Fibroblast of villous mesenchyme (primary cell): Measurements from ENCODE around the gene PTPRN2. TPM values are rescaled to one million over a fixed set of nuclear protein-coding genes. Genes with fewer than 3 reads are reported as not detected.
"Not testable (repeated sequence)": the region's sequence is repeated elsewhere in the genome, so short reads cannot be mapped to it uniquely, and the experiment has no call there.

Source experiments
- DNase-seq: peaks from one replicate; pipeline ENCODE4 v3.0.0-alpha.2; 2010; ENCODE audit warnings: low read depth
- H3K4me3 ChIP-seq: 2 replicates; pipeline ENCODE4 v1.5.1; 2011; ENCODE audit warnings: low read depth, mild to moderate bottlenecking, low read length
- CTCF ChIP-seq: IDR thresholded peaks from 2 replicates; pipeline ENCODE4 v1.5.1; 2012; ENCODE audit warnings: low read depth, mild to moderate bottlenecking, low read length; ENCODE audit not compliant: insufficient read depth
- total RNA-seq: library from RNA; depleted of rRNA; stranded (reverse); fragments of >200 nt; gene quantifications from 2 replicates; pipeline ENCODE4 v1.2.3, GENCODE V29; 2012

The PTPRN2 gene
- total RNA-seq, 1 donor, result not detected

- DNase-seq, result no peak
- H3K4me3 ChIP-seq, result no peak overlapping the region
- no peak for TF ChIP-seq CTCF
These were observed 919.3 kb downstream of the PTPRN2 start for GRCh38 chr7:157668221-157668883.

- DNase-seq, result no peak
- TF ChIP-seq CTCF, result no peak
- H3K4me3 ChIP-seq, result no peak overlapping the region
These were observed 919.9 kb downstream of the PTPRN2 start for GRCh38 chr7:157667731-157668130.

GRCh38 chr7:157667261-157667660 is 920.4 kb downstream of the PTPRN2 start:
- DNase-seq, result no peak
- no peak overlapping the region for H3K4me3 ChIP-seq
- TF ChIP-seq CTCF, result no peak

- no peak for DNase-seq
- no peak for TF ChIP-seq CTCF
- H3K4me3 ChIP-seq, result no peak overlapping the region
These were observed 921.0 kb downstream of the PTPRN2 start for GRCh38 chr7:157666530-157667040.

GRCh38 chr7:157665634-157665988 is 922.0 kb downstream of the PTPRN2 start:
- not testable (repeated sequence) for DNase-seq, H3K4me3 ChIP-seq

GRCh38 chr7:157664871-157665633 is 922.6 kb downstream of the PTPRN2 start:
- H3K4me3 ChIP-seq, result no peak overlapping the region
- TF ChIP-seq CTCF, result no peak
- DNase-seq, result no peak

GRCh38 chr7:157664034-157664433 is 923.6 kb downstream of the PTPRN2 start:
- no peak for DNase-seq
- no peak for TF ChIP-seq CTCF
- no peak overlapping the region for H3K4me3 ChIP-seq
